ENCODE measurements around the gene BTBD16. TPM values are rescaled to one million over a fixed set of nuclear protein-coding genes. Genes with fewer than 3 reads are reported as not detected.

The BTBD16 gene
- total RNA-seq, 1 donor: not detected

- Histone ChIP-seq H3K79me2 (ENCODE audit: insufficient read depth, low read length) (no peaks in the 10 kb centered on the region), H2AFZ (ENCODE audit: low read length) (no peak overlapping the region), H3K27ac (ENCODE audit: low read depth, low read length) (no peak overlapping the region), H3K27me3 (ENCODE audit: insufficient read depth, low read length) (no peaks in the 10 kb centered on the region), H4K20me1 (ENCODE audit: insufficient read depth, low read length) (no peaks in the 10 kb centered on the region), H3K9me3 (ENCODE audit: low read depth, low read length) (no peaks in the 10 kb centered on the region), H3K4me3 (ENCODE audit: insufficient read depth, low read length) (no peak overlapping the region), H3K4me1 (ENCODE audit: insufficient read depth, low read length) (peaks cover 7% of the 10 kb centered on the region), H3K36me3 (ENCODE audit: insufficient read depth, low read length) (no peaks in the 10 kb centered on the region), H3K4me2 (ENCODE audit: insufficient read depth, low read length) (no peak overlapping the region)
- TF ChIP-seq, protein P1, sequence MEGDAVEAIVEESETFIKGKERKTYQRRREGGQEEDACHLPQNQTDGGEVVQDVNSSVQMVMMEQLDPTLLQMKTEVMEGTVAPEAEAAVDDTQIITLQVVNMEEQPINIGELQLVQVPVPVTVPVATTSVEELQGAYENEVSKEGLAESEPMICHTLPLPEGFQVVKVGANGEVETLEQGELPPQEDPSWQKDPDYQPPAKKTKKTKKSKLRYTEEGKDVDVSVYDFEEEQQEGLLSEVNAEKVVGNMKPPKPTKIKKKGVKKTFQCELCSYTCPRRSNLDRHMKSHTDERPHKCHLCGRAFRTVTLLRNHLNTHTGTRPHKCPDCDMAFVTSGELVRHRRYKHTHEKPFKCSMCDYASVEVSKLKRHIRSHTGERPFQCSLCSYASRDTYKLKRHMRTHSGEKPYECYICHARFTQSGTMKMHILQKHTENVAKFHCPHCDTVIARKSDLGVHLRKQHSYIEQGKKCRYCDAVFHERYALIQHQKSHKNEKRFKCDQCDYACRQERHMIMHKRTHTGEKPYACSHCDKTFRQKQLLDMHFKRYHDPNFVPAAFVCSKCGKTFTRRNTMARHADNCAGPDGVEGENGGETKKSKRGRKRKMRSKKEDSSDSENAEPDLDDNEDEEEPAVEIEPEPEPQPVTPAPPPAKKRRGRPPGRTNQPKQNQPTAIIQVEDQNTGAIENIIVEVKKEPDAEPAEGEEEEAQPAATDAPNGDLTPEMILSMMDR (IDR thresholded peaks at IDR 0.05; ENCODE audit: extremely low read depth, low read depth, low read length): no peak
- DNase-seq (ENCODE audit: insufficient read length, low spot score, missing footprints): peak; percentile 52
These were observed 12.0 kb upstream of the BTBD16 start for GRCh38 chr10:122259075-122259466.

GRCh38 chr10:122261584-122261983, 9.5 kb upstream of the BTBD16 start:
- H3K4me3 ChIP-seq (ENCODE audit: insufficient read depth, low read length): no peak overlapping the region
- TF ChIP-seq, protein P1 (IDR thresholded peaks at IDR 0.05; ENCODE audit: extremely low read depth, low read depth, low read length): no peak

GRCh38 chr10:122263971-122264370, 7.1 kb upstream of the BTBD16 start:
- H3K4me1 ChIP-seq (ENCODE audit: insufficient read depth, low read length): peaks cover 14% of the 10 kb centered on the region
- no peak overlapping the region for H2AFZ ChIP-seq (ENCODE audit: low read length)
- TF ChIP-seq, protein P1 (IDR thresholded peaks at IDR 0.05; ENCODE audit: extremely low read depth, low read depth, low read length): no peak
- H4K20me1 ChIP-seq (ENCODE audit: insufficient read depth, low read length): no peaks in the 10 kb centered on the region
- H3K9me3 ChIP-seq (ENCODE audit: low read depth, low read length): no peaks in the 10 kb centered on the region
- peak overlapping the region; percentile 51 for H3K27ac ChIP-seq (ENCODE audit: low read depth, low read length)
- no peaks in the 10 kb centered on the region for H3K36me3 ChIP-seq (ENCODE audit: insufficient read depth, low read length)
- peak; percentile 58 for DNase-seq (ENCODE audit: insufficient read length, low spot score, missing footprints)
- no peaks in the 10 kb centered on the region for H3K27me3 ChIP-seq (ENCODE audit: insufficient read depth, low read length)
- H3K79me2 ChIP-seq (ENCODE audit: insufficient read depth, low read length): no peaks in the 10 kb centered on the region
- peak overlapping the region; percentile 81 for H3K4me2 ChIP-seq (ENCODE audit: insufficient read depth, low read length)
- peak overlapping the region; percentile 50 for H3K4me3 ChIP-seq (ENCODE audit: insufficient read depth, low read length)

More at GRCh38 chr10:122261584-122261983, 9.5 kb upstream of the BTBD16 start:
- Histone ChIP-seq H3K4me2 (ENCODE audit: insufficient read depth, low read length) (no peak overlapping the region), H3K4me1 (ENCODE audit: insufficient read depth, low read length) (peaks cover 17% of the 10 kb centered on the region), H4K20me1 (ENCODE audit: insufficient read depth, low read length) (no peaks in the 10 kb centered on the region), H3K27me3 (ENCODE audit: insufficient read depth, low read length) (no peaks in the 10 kb centered on the region), H2AFZ (ENCODE audit: low read length) (no peak overlapping the region), H3K27ac (ENCODE audit: low read depth, low read length) (no peak overlapping the region), H3K79me2 (ENCODE audit: insufficient read depth, low read length) (no peaks in the 10 kb centered on the region), H3K9me3 (ENCODE audit: low read depth, low read length) (no peaks in the 10 kb centered on the region), H3K36me3 (ENCODE audit: insufficient read depth, low read length) (no peaks in the 10 kb centered on the region)
- no peak for DNase-seq (ENCODE audit: insufficient read length, low spot score, missing footprints)

- H4K20me1 ChIP-seq (ENCODE audit: insufficient read depth, low read length): no peaks in the 10 kb centered on the region
- no peaks in the 10 kb centered on the region for H3K27me3 ChIP-seq (ENCODE audit: insufficient read depth, low read length)
- peaks cover 14% of the 10 kb centered on the region for H3K4me1 ChIP-seq (ENCODE audit: insufficient read depth, low read length)
- H3K4me3 ChIP-seq (ENCODE audit: insufficient read depth, low read length): peak overlapping the region; percentile 50
- DNase-seq (ENCODE audit: insufficient read length, low spot score, missing footprints): peak; percentile 79
- no peak overlapping the region for H2AFZ ChIP-seq (ENCODE audit: low read length)
- H3K9me3 ChIP-seq (ENCODE audit: low read depth, low read length): no peaks in the 10 kb centered on the region
- no peaks in the 10 kb centered on the region for H3K79me2 ChIP-seq (ENCODE audit: insufficient read depth, low read length)
- H3K36me3 ChIP-seq (ENCODE audit: insufficient read depth, low read length): no peaks in the 10 kb centered on the region
- TF ChIP-seq, protein P1 (IDR thresholded peaks at IDR 0.05; ENCODE audit: extremely low read depth, low read depth, low read length): no peak
- H3K27ac ChIP-seq (ENCODE audit: low read depth, low read length): peak overlapping the region; percentile 51
- peak overlapping the region; percentile 81 for H3K4me2 ChIP-seq (ENCODE audit: insufficient read depth, low read length)
These were observed 6.7 kb upstream of the BTBD16 start for GRCh38 chr10:122264436-122264835.
